ENCODE results near the gene STOX1. TPM values are rescaled to one million over a fixed set of nuclear protein-coding genes. Genes with fewer than 3 reads are reported as not detected.

Gene STOX1
- total RNA-seq, 1 donor from 2014 or later, result 8.0 TPM

DNA sequence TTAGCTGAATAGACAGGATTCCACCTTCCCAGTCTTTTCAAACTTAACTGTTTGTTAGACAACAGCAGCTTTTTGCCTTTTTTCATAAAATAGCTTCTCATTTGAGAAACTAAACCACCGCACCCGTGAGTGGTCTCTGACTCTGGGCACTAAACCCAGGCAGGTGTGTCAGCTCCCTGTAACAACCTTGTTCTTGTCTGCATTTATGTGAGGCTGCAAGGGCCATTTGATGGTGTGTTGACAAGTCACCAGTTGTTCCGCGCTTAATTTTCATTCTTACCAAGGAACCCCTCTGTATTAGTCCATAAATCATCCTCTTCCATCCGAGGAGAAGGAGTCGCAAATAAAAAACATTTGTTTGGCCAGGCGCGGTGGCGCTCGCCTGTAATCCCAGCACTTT, 1.5 kb downstream of the STOX1 start:
- no peaks in the 10 kb centered on the region for H3K36me3 Mint-ChIP-seq (ENCODE audit: insufficient read depth)
- H3K27me3 Mint-ChIP-seq, result no peaks in the 10 kb centered on the region
- H3K4me3 Mint-ChIP-seq (ENCODE audit: low read depth), result peak overlapping the region; percentile 72
- DNase-seq (ENCODE audit: low spot score, unreplicated experiment), result no peak
- peak overlapping the region; percentile 77 for H3K27ac Mint-ChIP-seq
- H3K4me1 Mint-ChIP-seq (ENCODE audit: low read depth), result peaks cover 3% of the 10 kb centered on the region
- H3K9me3 Mint-ChIP-seq (ENCODE audit: low read depth), result no peaks in the 10 kb centered on the region
- TF ChIP-seq, protein P1, sequence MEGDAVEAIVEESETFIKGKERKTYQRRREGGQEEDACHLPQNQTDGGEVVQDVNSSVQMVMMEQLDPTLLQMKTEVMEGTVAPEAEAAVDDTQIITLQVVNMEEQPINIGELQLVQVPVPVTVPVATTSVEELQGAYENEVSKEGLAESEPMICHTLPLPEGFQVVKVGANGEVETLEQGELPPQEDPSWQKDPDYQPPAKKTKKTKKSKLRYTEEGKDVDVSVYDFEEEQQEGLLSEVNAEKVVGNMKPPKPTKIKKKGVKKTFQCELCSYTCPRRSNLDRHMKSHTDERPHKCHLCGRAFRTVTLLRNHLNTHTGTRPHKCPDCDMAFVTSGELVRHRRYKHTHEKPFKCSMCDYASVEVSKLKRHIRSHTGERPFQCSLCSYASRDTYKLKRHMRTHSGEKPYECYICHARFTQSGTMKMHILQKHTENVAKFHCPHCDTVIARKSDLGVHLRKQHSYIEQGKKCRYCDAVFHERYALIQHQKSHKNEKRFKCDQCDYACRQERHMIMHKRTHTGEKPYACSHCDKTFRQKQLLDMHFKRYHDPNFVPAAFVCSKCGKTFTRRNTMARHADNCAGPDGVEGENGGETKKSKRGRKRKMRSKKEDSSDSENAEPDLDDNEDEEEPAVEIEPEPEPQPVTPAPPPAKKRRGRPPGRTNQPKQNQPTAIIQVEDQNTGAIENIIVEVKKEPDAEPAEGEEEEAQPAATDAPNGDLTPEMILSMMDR (IDR thresholded peaks at IDR 0.05; ENCODE audit: unreplicated experiment), result no peak

DNA sequence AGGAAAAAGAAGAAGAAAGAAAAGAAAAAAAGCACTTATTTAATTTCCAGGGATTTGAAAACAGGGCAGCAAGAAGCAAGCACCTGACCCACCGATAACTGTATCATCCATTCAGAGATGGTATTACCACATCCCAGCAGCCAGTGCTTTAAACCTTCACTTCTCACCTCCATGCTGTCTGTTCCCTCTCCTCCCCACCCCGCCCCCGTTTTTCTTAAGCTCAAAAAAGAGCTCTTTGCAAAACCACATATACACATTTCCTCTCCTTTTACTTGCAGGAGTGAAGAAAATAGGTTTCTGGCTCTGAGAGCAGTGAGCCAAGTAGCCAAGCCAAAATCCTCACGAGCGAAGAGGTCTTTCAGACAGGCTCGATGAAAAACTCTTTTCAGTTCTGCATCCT, 2.2 kb downstream of the STOX1 start:
- TF ChIP-seq, protein P1 (IDR thresholded peaks at IDR 0.05; ENCODE audit: unreplicated experiment), result no peak
- no peak for DNase-seq (ENCODE audit: low spot score, unreplicated experiment)
- Mint-ChIP-seq H3K9me3 (ENCODE audit: low read depth) (no peaks in the 10 kb centered on the region), H3K27ac (no peak overlapping the region), H3K4me3 (ENCODE audit: low read depth) (no peak overlapping the region), H3K27me3 (no peaks in the 10 kb centered on the region), H3K36me3 (ENCODE audit: insufficient read depth) (no peaks in the 10 kb centered on the region), H3K4me1 (ENCODE audit: low read depth) (peaks cover 3% of the 10 kb centered on the region)

DNA sequence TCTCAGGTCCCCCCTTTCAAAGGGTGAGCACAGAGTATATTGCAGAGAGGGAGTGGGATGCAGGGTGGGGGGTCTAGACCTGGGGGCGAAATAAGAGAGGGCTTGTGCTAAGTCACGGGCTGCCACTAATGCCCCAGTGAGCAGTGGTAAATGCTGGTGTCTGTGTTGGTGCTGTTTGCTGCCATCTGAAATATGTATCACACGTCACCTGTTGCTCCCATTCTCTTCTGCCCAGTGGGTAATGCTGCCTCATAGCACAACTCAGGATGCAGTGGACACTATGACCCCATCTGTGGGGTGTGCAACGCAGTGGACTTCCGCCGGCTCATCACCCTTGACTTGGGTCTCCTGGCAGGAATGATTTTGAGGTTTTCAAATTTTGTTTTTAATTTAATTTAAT, 2.6 kb downstream of the STOX1 start:
- Mint-ChIP-seq H3K27me3 (no peaks in the 10 kb centered on the region), H3K9me3 (ENCODE audit: low read depth) (no peaks in the 10 kb centered on the region), H3K36me3 (ENCODE audit: insufficient read depth) (no peaks in the 10 kb centered on the region), H3K4me3 (ENCODE audit: low read depth) (peak overlapping the region; percentile 11), H3K4me1 (ENCODE audit: low read depth) (peaks cover 3% of the 10 kb centered on the region), H3K27ac (no peak overlapping the region)
- TF ChIP-seq, protein P1 (IDR thresholded peaks at IDR 0.05; ENCODE audit: unreplicated experiment), result no peak
- no peak for DNase-seq (ENCODE audit: low spot score, unreplicated experiment)

DNA sequence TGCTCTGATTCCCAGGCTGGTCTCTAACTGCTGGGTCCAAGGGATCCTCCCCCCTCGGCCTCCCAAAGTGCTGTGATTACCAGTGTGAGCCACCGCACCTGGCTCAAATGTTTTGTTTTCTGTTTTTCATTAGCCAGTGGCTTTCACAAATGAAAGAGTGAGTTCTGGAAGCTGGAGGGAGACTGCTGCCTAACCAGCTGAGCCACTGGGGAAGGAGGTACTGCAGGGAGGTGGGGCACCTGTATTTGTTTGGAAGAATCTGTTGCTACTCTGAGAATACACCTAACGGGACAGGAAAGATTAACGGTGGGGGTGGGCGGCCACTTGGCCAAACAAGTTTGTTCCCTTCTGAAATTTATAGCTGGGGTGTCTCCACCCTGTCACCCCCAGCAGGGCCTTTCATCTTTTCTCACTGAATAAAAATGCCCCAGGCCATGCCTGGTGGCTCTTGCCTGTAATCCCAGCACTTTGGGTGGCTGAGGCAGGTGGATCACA, 4.7 kb downstream of the STOX1 start:
- H3K4me3 Mint-ChIP-seq (ENCODE audit: low read depth), result no peak overlapping the region
- no peaks in the 10 kb centered on the region for H3K27me3 Mint-ChIP-seq
- no peak for DNase-seq (ENCODE audit: low spot score, unreplicated experiment)
- no peaks in the 10 kb centered on the region for H3K36me3 Mint-ChIP-seq (ENCODE audit: insufficient read depth)
- no peaks in the 10 kb centered on the region for H3K9me3 Mint-ChIP-seq (ENCODE audit: low read depth)
- no peak overlapping the region for H3K27ac Mint-ChIP-seq
- TF ChIP-seq, protein P1 (IDR thresholded peaks at IDR 0.05; ENCODE audit: unreplicated experiment), result no peak
- peaks cover 3% of the 10 kb centered on the region for H3K4me1 Mint-ChIP-seq (ENCODE audit: low read depth)

DNA sequence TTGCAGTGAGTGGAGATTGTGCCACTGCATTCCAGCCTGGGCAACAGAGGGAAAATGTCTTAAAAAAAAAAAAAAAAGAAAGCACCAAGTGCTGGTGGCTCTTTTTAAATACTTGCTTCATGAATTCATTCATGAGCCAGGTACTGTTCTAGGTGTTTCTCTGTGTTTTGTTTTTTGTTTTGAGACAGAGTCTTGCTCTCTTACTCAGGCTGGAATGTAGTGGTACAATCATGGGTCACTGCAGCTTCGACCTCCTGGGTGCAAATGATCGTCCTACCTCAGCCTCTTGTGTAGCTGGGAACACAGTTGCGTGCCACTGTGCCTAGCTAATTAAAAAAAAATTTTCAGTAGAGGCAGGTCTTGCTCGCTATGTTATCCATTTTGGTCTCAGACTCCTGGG, 5.3 kb downstream of the STOX1 start:
- Mint-ChIP-seq H3K27ac (no peak overlapping the region), H3K4me1 (ENCODE audit: low read depth) (peaks cover 3% of the 10 kb centered on the region), H3K4me3 (ENCODE audit: low read depth) (no peak overlapping the region), H3K27me3 (no peaks in the 10 kb centered on the region), H3K36me3 (ENCODE audit: insufficient read depth) (no peaks in the 10 kb centered on the region), H3K9me3 (ENCODE audit: low read depth) (no peaks in the 10 kb centered on the region)
- TF ChIP-seq, protein P1 (IDR thresholded peaks at IDR 0.05; ENCODE audit: unreplicated experiment), result no peak
- DNase-seq (ENCODE audit: low spot score, unreplicated experiment), result no peak
